CD1c-positive myeloid dendritic cell (primary cell): ENCODE data around the gene LATS2.

Source experiments
- DNase-seq: peaks from one replicate; pipeline ENCODE4 v3.0.0-alpha.2; 2016; ENCODE audit errors: extremely low spot score

Gene LATS2

GRCh38 chr13:21061029-21061763 lies at the start of gene LATS2:
LATS2 (minus strand) TSS chr13:21061586; CDS start chr13:21046026, 15,560 bp downstream.
- peak; percentile 94 for DNase-seq

- DNase-seq: no peak
Measured at GRCh38 chr13:21109168-21109567, 47.8 kb upstream of the LATS2 start.

- no peak for DNase-seq
Measured at GRCh38 chr13:21106089-21106488, 44.7 kb upstream of the LATS2 start.

GRCh38 chr13:21104199-21105019 lies 43.0 kb upstream of the LATS2 start:
- DNase-seq: no peak

- DNase-seq: no peak
Measured at GRCh38 chr13:21101865-21102576, 40.6 kb upstream of the LATS2 start.

GRCh38 chr13:21100994-21101757 lies 39.8 kb upstream of the LATS2 start:
- DNase-seq: no peak

- DNase-seq: no peak
Measured at GRCh38 chr13:21100211-21100610, 38.8 kb upstream of the LATS2 start.

- DNase-seq: no peak
Measured at GRCh38 chr13:21095311-21095710, 33.9 kb upstream of the LATS2 start.

GRCh38 chr13:21089830-21090229 lies 28.4 kb upstream of the LATS2 start:
- DNase-seq: no peak

- no peak for DNase-seq
Measured at GRCh38 chr13:21088534-21088933, 27.1 kb upstream of the LATS2 start.

GRCh38 chr13:21086929-21087328 lies 25.5 kb upstream of the LATS2 start:
- DNase-seq: no peak

- DNase-seq: no peak
Measured at GRCh38 chr13:21081926-21082325, 20.5 kb upstream of the LATS2 start.

GRCh38 chr13:21080593-21080891 lies 19.2 kb upstream of the LATS2 start:
- no peak for DNase-seq

GRCh38 chr13:21079761-21080592 lies 18.6 kb upstream of the LATS2 start:
- DNase-seq: no peak

GRCh38 chr13:21079221-21079620 lies 17.8 kb upstream of the LATS2 start:
- DNase-seq: no peak

GRCh38 chr13:21078501-21078900 lies 17.1 kb upstream of the LATS2 start:
- no peak for DNase-seq

GRCh38 chr13:21077788-21078353 lies 16.5 kb upstream of the LATS2 start:
- DNase-seq: no peak

GRCh38 chr13:21077076-21077787 lies 15.8 kb upstream of the LATS2 start:
- peak; percentile 48 for DNase-seq

- peak; percentile 31 for DNase-seq
Measured at GRCh38 chr13:21076253-21076652, 14.9 kb upstream of the LATS2 start.
